Femur (tissue), 1 donor: ENCODE measurements around the gene TAF6L.
"Not testable (repeated sequence)": the region's sequence is repeated elsewhere in the genome, so short reads cannot be mapped to it uniquely, and the experiment has no call there.

Experiments
- DNase-seq: peaks from one replicate; pipeline ENCODE4 v3.0.0-alpha.2; 2017

The TAF6L gene

GRCh38 chr11:62805961-62806441 is 34.8 kb downstream of the TAF6L start:
- peak; percentile 38 for DNase-seq

- DNase-seq: peak; percentile 39
These were observed 35.5 kb downstream of the TAF6L start for GRCh38 chr11:62806611-62807121.

GRCh38 chr11:62810748-62811147 is 39.6 kb downstream of the TAF6L start:
- no peak for DNase-seq

- no peak for DNase-seq
These were observed 40.5 kb downstream of the TAF6L start for GRCh38 chr11:62811659-62812058.

GRCh38 chr11:62816557-62816956 is 45.4 kb downstream of the TAF6L start:
- DNase-seq: no peak

GRCh38 chr11:62817129-62817528 is 45.9 kb downstream of the TAF6L start:
- no peak for DNase-seq

GRCh38 chr11:62823677-62824076 is 52.5 kb downstream of the TAF6L start:
- no peak for DNase-seq

- not testable (repeated sequence) for DNase-seq
These were observed 56.9 kb downstream of the TAF6L start for GRCh38 chr11:62828130-62828529.

- peak; percentile 57 for DNase-seq
These were observed 59.8 kb downstream of the TAF6L start for GRCh38 chr11:62830904-62831519.

GRCh38 chr11:62831520-62832335 is 60.5 kb downstream of the TAF6L start, which contains the start of gene STX5:
Gene STX5, minus strand, starts transcription at chr11:62832051. Its CDS starts 808 bp downstream, at chr11:62831243.
- DNase-seq: peak; percentile 100

- DNase-seq: peak; percentile 53
These were observed 61.4 kb downstream of the TAF6L start, which contains the start of gene TEX54 for GRCh38 chr11:62832336-62833234. Gene TEX54, minus strand, starts transcription at chr11:62832841.

GRCh38 chr11:62835336-62835735 is 64.1 kb downstream of the TAF6L start:
- no peak for DNase-seq
